NCI-H2227 treated with DMSO at 0.1 percent for 48 hours (cell line): ENCODE results near the gene RGR.
"Not testable (repeated sequence)": the region's sequence is repeated elsewhere in the genome, so short reads cannot be mapped to it uniquely, and the experiment has no call there.

Source experiments
- DNase-seq: peaks from one replicate; lab custom pipeline; 2025; lab: John Stamatoyannopoulos, UW

Gene RGR

GRCh38 chr10:84258034-84258695, 13.3 kb downstream of the RGR start:
- no peak for DNase-seq

- DNase-seq, result no peak
Observed at GRCh38 chr10:84261236-84261915, 16.5 kb downstream of the RGR start.

GRCh38 chr10:84262190-84262956, 17.5 kb downstream of the RGR start:
- no peak for DNase-seq

- DNase-seq, result no peak
Observed at GRCh38 chr10:84263716-84264115, 18.9 kb downstream of the RGR start.

- peak; percentile 25 for DNase-seq
Observed at GRCh38 chr10:84264611-84265141, 19.8 kb downstream of the RGR start.

GRCh38 chr10:84265418-84265817, 20.6 kb downstream of the RGR start:
- no peak for DNase-seq

DNA sequence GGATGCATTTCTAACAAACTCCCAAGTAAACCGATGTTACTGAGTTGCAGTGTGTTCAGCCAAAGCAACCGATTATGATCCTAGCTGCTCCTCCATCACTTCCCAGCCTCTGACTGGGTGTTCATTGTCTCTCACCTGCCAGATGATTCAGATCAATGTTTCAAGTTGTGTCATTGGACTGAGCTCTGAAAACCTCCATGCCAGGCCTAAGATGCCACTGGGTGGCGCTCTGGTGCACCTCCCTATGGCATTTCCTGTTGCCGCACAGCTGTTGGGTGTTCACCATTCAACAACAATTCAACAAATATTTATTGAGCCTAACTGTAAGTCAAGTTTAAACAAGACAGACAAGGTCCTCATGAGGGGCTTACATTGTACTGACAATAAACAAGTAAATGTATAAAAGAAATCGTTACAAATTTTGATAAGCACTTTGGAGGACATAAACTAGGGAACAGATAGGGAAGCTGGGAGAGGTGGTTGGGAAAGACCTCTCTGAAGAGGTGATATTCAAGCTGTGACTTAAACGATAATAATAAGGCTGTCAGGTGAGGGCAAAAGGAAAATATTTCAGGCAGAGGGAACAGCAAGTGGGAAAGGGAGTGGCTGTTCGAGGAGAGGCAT, 22.8 kb downstream of the RGR start:
- DNase-seq, result peak; percentile 13

DNA sequence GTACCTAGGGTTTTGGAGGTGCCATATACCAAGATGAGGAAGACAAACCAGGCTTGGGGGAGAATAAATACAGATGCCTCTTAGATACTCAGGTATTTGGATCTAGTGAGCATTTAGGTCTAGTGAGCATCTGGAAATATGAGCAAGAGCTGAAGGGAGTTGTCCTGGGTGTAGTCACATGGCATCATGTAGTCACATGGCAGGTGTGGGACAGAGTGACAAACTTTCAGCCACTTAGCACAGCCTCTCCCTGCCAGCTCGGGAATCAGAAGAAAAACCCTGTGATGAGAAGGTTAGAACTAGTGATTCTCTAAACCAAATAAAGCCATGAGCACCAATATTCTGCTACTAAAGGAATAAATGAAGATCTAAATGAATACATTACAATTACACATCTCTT, 24.3 kb downstream of the RGR start:
- DNase-seq, result no peak

- DNase-seq, result no peak
Observed at GRCh38 chr10:84269773-84270172, 24.9 kb downstream of the RGR start.

- no peak for DNase-seq
Observed at GRCh38 chr10:84270708-84271107, 25.9 kb downstream of the RGR start.

- DNase-seq, result not testable (repeated sequence)
Observed at GRCh38 chr10:84279876-84280475, 35.1 kb downstream of the RGR start.

- no peak for DNase-seq
Observed at GRCh38 chr10:84286695-84287094, 41.8 kb downstream of the RGR start.

- DNase-seq, result no peak
Observed at GRCh38 chr10:84288151-84288550, 43.3 kb downstream of the RGR start.

GRCh38 chr10:84289521-84290200, 44.8 kb downstream of the RGR start:
- no peak for DNase-seq

DNA sequence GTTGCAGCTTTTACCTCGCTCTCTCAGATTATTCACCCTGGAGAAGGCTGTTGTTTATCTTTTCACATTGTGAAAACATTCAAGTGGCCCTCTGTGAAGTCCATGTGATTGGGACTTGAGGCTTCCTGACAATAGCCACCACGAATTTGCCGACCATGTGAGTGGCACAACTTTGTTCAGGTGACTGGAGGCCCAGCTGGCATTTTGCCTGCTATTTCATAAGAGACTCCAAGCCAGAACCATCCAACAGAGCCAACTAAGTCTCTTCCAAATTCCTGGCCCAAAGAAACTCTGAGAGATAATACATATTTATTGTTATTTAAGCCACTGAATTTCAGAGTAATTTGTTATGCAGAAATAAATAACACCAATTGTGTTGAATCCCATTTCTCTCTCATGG, 45.4 kb downstream of the RGR start:
- no peak for DNase-seq

- no peak for DNase-seq
Observed at GRCh38 chr10:84291384-84291783, 46.5 kb downstream of the RGR start.

- DNase-seq, result no peak
Observed at GRCh38 chr10:84292502-84292901, 47.6 kb downstream of the RGR start.

- no peak for DNase-seq
Observed at GRCh38 chr10:84293171-84293570, 48.3 kb downstream of the RGR start.

GRCh38 chr10:84293574-84294016, 48.7 kb downstream of the RGR start:
- DNase-seq, result no peak

DNA sequence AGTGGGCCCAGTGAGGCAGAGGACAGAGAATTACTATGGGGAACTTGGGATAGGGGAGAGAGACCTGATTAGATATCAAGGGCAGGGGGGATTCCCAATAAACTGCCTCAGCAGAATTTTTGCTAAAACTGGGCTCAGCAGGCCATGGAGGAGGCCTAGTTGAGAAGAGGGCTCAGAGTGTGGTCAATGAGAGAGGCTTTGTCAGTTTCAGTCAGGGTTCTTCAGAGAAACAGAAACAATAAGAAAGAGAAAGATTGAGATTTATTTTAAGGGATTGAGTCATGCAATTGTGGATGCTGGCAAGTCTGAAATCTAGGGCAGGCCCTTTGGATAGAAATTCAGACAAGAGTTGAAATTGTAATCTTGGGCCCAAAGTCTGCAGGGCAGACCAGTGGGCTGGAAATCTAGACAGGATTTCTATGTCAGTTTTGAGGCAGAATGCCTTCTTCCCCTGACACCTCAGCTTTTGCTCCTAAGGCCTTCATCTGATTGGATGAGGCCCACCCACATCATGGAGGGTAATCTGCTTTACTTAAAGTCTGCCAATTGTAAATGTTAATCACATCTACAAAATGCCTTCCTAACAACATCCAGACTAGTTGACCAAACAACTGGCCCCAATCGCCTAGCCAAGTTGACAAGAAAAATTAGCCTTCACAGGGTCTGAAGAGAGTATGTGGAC, 50.1 kb downstream of the RGR start:
- no peak for DNase-seq
